ENCODE results near the gene SFSWAP. TPM values are rescaled to one million over a fixed set of nuclear protein-coding genes. Genes with fewer than 3 reads are reported as not detected.
A peak's percentile ranks its signal among the peaks of the same experiment; 100 is the strongest.

SFSWAP gene
- total RNA-seq, 1 experiment from 2014 or later, result 50.4 TPM

GRCh38 chr12:131737150-131737827 is 26.4 kb downstream of the SFSWAP start (continued):
- TF ChIP-seq FOSL1 (IDR thresholded peaks at IDR 0.05; ENCODE audit: low read depth) (peak; percentile 98), SP1 (IDR thresholded peaks at IDR 0.05; ENCODE audit: low read depth) (peak; percentile 93), ZNF274 (IDR thresholded peaks at IDR 0.05; ENCODE audit: low read depth, low read length) (no peak)

GRCh38 chr12:131738196-131738595 is 27.3 kb downstream of the SFSWAP start:
- TF ChIP-seq CTCF (IDR thresholded peaks at IDR 0.05 in 2 of 3, conservative IDR thresholded peaks at IDR 0.05 in 1 of 3; ENCODE audit: borderline replicate concordance in 1 of 3, insufficient read depth in 1 of 3, low read depth in 2 of 3, low read length in 2 of 3), result no peak
- intact Hi-C loops (cut with micrococcal nuclease), result no loop called here
- Histone ChIP-seq H3K9me3 (ENCODE audit: control insufficient read depth in 1 of 2, insufficient read depth in 1 of 2, low read depth in 1 of 2, low read length in 2 of 2) (peaks cover 0 to 7% of the 10 kb centered on the region in 2 experiments; a peak in 2 of 4 replicates), H3K79me2 (ENCODE audit: insufficient read depth, low read length) (peaks cover 23% of the 10 kb centered on the region), H3K4me3 (replicated peaks in 1 of 2; ENCODE audit: low read depth in 1 of 2, low read length in 2 of 2) (no peak overlapping the region), H3K9me2 (ENCODE audit: insufficient read depth) (no peaks in the 10 kb centered on the region), H3K27me3 (ENCODE audit: insufficient read depth, low read length) (no peaks in the 10 kb centered on the region), H3K27ac (ENCODE audit: low read depth, low read length) (no peak overlapping the region), H2AFZ (ENCODE audit: low read depth, low read length, poor library complexity, severe bottlenecking) (no peak overlapping the region), H3K4me1 (ENCODE audit: control insufficient read depth in 1 of 2, insufficient read depth in 2 of 2, low read length in 2 of 2) (peaks cover 15 to 28% of the 10 kb centered on the region in 2 experiments), H3K36me3 (ENCODE audit: control insufficient read depth in 1 of 2, insufficient read depth in 2 of 2, low read length in 2 of 2) (peaks cover 16 to 54% of the 10 kb centered on the region in 2 experiments), H4K20me1 (ENCODE audit: insufficient read depth) (no peaks in the 10 kb centered on the region), H3K4me2 (ENCODE audit: low read length) (peak overlapping the region; percentile 73; the same call in 1 of the 2 replicates), H3K9ac (ENCODE audit: low read length) (no peak overlapping the region)
- BruUV-seq (replicated peaks), result no TSS peak
- DNase-seq (ENCODE audit: low read depth, low spot score) (no peak), ATAC-seq (no peak)
- RAD21 ChIA-PET (ENCODE audit: low non-redundant PET in 1 of 2, low total read pairs in 2 of 2, uncharacterized antibody in 2 of 2, unreplicated experiment in 2 of 2), result no interaction called here
- POLR2A ChIA-PET, result no interaction called here
- CTCF ChIA-PET, result no interaction called here

GRCh38 chr12:131740626-131741025 is 29.7 kb downstream of the SFSWAP start:
- H3K4me1 ChIP-seq (ENCODE audit: control insufficient read depth in 1 of 2, insufficient read depth in 2 of 2, low read length in 2 of 2), result peaks cover 15 to 27% of the 10 kb centered on the region in 2 experiments
- H3K36me3 ChIP-seq (ENCODE audit: control insufficient read depth in 1 of 2, insufficient read depth in 2 of 2, low read length in 2 of 2), result peaks cover 19 to 61% of the 10 kb centered on the region in 2 experiments
- H3K27ac ChIP-seq (ENCODE audit: low read depth, low read length), result no peak overlapping the region
- no peaks in the 10 kb centered on the region for H3K9me2 ChIP-seq (ENCODE audit: insufficient read depth)
- peaks cover 4 to 15% of the 10 kb centered on the region in 2 experiments for H3K9me3 ChIP-seq (ENCODE audit: control insufficient read depth in 1 of 2, insufficient read depth in 1 of 2, low read depth in 1 of 2, low read length in 2 of 2)
- intact Hi-C loops (cut with micrococcal nuclease), result no loop called here
- ChIA-PET CTCF (no interaction called here), RAD21 (ENCODE audit: low non-redundant PET in 1 of 2, low total read pairs in 2 of 2, uncharacterized antibody in 2 of 2, unreplicated experiment in 2 of 2) (no interaction called here), POLR2A (interaction anchor here (0.7 kb wide), 1 partner anchor 449 kb away, joined by 4 read pairs; no protein-coding TSS in a partner anchor)
- no peak overlapping the region for H3K9ac ChIP-seq (ENCODE audit: low read length)
- TF ChIP-seq SRF (IDR thresholded peaks at IDR 0.05; ENCODE audit: low read depth), result no peak
- no peak for TF ChIP-seq REST (IDR thresholded peaks at IDR 0.05; ENCODE audit: low read depth)
- no peaks in the 10 kb centered on the region for H4K20me1 ChIP-seq (ENCODE audit: insufficient read depth)
- H3K4me3 ChIP-seq (replicated peaks in 1 of 2; ENCODE audit: low read depth in 1 of 2, low read length in 2 of 2), result no peak overlapping the region
- peaks cover 23% of the 10 kb centered on the region for H3K79me2 ChIP-seq (ENCODE audit: insufficient read depth, low read length)
- H2AFZ ChIP-seq (ENCODE audit: low read depth, low read length, poor library complexity, severe bottlenecking), result no peak overlapping the region
- DNase-seq (ENCODE audit: low read depth, low spot score) (no peak), ATAC-seq (no peak)
- no peaks in the 10 kb centered on the region for H3K27me3 ChIP-seq (ENCODE audit: insufficient read depth, low read length)
- H3K4me2 ChIP-seq (ENCODE audit: low read length), result no peak overlapping the region
- no TSS peak for BruUV-seq (replicated peaks)
